H1 (cell line): ENCODE data around the gene UBE2V1. TPM values are rescaled to one million over a fixed set of nuclear protein-coding genes. Genes with fewer than 3 reads are reported as not detected.

Experiments used
- CTCF ChIA-PET: fragments of 300-600 bp; sonication (Branson Sonifier 250); formaldehyde crosslinking; loops from one replicate; lab custom pipeline; 2021; ENCODE audit not compliant: partially characterized antibody; lab: Charles Lee
- POLR2A ChIA-PET: fragments of 300-600 bp; sonication (Branson Sonifier 250); formaldehyde crosslinking; loops from one replicate; lab custom pipeline; 2021; ENCODE audit warnings: inconsistent platforms; ENCODE audit not compliant: partially characterized antibody; lab: Charles Lee
- DNase-seq, 2 experiments: peaks; one replicate each; pipeline versions ENCODE4 v3.0.0 to v3.0.0-alpha.2; 2010 to 2022; ENCODE audit warnings: low spot score in 2 of 2, low read depth in 1 of 2, mixed read lengths in 1 of 2
- FAIRE-seq: peaks from 2 replicates; lab custom pipeline; 2011; peaks lifted over from hg19 to GRCh38; lab: Jason Lieb, UNC
- H2AFZ ChIP-seq: 2 replicates; pipeline ENCODE4 v1.8.1; 2012; ENCODE audit warnings: low read length, inconsistent platforms
- H2AK5ac ChIP-seq: 2 replicates; pipeline ENCODE4 v1.6.1; 2013; ENCODE audit warnings: low read depth, low read length
- H2BK120ac ChIP-seq: replicated peaks from 2 replicates; pipeline ENCODE3; 2013; ENCODE audit warnings: low read depth, low read length, inconsistent platforms
- H2BK12ac ChIP-seq: 2 replicates; pipeline ENCODE4 v1.6.1; 2013; ENCODE audit warnings: low read depth, low read length
- H2BK15ac ChIP-seq: 2 replicates; pipeline ENCODE4 v1.6.1; 2013; ENCODE audit warnings: low read length
- H2BK20ac ChIP-seq: 2 replicates; pipeline ENCODE4 v1.6.1; 2013; ENCODE audit warnings: low read length
- H2BK5ac ChIP-seq: 2 replicates; pipeline ENCODE4 v1.6.1; 2013; ENCODE audit warnings: low read depth, low read length
- H3K14ac ChIP-seq: 2 replicates; pipeline ENCODE4 v1.6.1; 2013; ENCODE audit warnings: inconsistent platforms; ENCODE audit not compliant: insufficient read length
- H3K18ac ChIP-seq: 2 replicates; pipeline ENCODE4 v1.6.1; 2013; ENCODE audit warnings: low read length; ENCODE audit errors: extremely low read depth
- H3K23ac ChIP-seq: 2 replicates; pipeline ENCODE4 v1.6.1; 2013; ENCODE audit warnings: inconsistent platforms; ENCODE audit not compliant: insufficient read length
- H3K23me2 ChIP-seq: 2 replicates; pipeline ENCODE4 v1.6.1; 2013; ENCODE audit warnings: low read depth, low read length
- H3K27ac ChIP-seq: 2 replicates; pipeline ENCODE4 v1.6.1; 2011; ENCODE audit warnings: low read depth, low read length, inconsistent platforms
- H3K27me3 ChIP-seq, 4 experiments: replicated peaks in 1 of 4; 1 replicate in 1 of 4; 2 replicates in 3 of 4; pipeline versions ENCODE4 v1.6.1 to v1.8.1; 2011 to 2013; ENCODE audit warnings: low read length in 3 of 4, mild to moderate bottlenecking in 3 of 4, inconsistent platforms in 2 of 4, mixed read lengths in 2 of 4, moderate library complexity in 1 of 4; ENCODE audit not compliant: control insufficient read depth in 3 of 4, insufficient read depth in 3 of 4; ENCODE audit errors: extremely low read depth in 1 of 4
- H3K36me3 ChIP-seq, 4 experiments: 2 replicates each; pipeline versions ENCODE4 v1.6.1 to v1.8.1; 2011 to 2013; ENCODE audit warnings: mild to moderate bottlenecking in 4 of 4, low read length in 3 of 4, moderate library complexity in 2 of 4, control low read depth in 1 of 4, inconsistent platforms in 1 of 4; ENCODE audit not compliant: insufficient read depth in 4 of 4, control insufficient read depth in 2 of 4
- H3K4ac ChIP-seq: replicated peaks from 2 replicates; pipeline ENCODE3; 2013; ENCODE audit warnings: low read length, low read depth, mixed read lengths, inconsistent platforms; ENCODE audit not compliant: insufficient read length
- H3K4me1 ChIP-seq, 4 experiments: replicated peaks in 1 of 4; 1 replicate in 1 of 4; 2 replicates in 3 of 4; pipeline versions ENCODE4 v1.6.1 to v1.8.1; 2011 to 2013; ENCODE audit warnings: low read length in 3 of 4, inconsistent platforms in 2 of 4, mixed read lengths in 1 of 4; ENCODE audit not compliant: insufficient read depth in 4 of 4, control insufficient read depth in 3 of 4
- H3K4me2 ChIP-seq, 2 experiments: 2 replicates each; pipeline versions ENCODE4 v1.6.1 to v1.8.1; 2011 to 2013; ENCODE audit warnings: low read depth in 2 of 2, low read length in 2 of 2, control low read depth in 1 of 2, inconsistent platforms in 1 of 2, mild to moderate bottlenecking in 1 of 2; ENCODE audit not compliant: insufficient read depth in 1 of 2
- H3K4me3 ChIP-seq, 4 experiments: fragments of 200-600, 300-600 bp in 1 of 4; sonication (generic), shearing (Covaris generic), sonication (Bioruptor Twin) in 1 of 4; 2 replicates each; pipeline versions ENCODE4 v1.5.1 to v1.8.1; 2011 to 2016; ENCODE audit warnings: low read length in 4 of 4, low read depth in 3 of 4, control low read depth in 2 of 4, inconsistent platforms in 2 of 4, mild to moderate bottlenecking in 2 of 4, mixed read lengths in 1 of 4, moderate library complexity in 1 of 4; ENCODE audit not compliant: insufficient read depth in 2 of 4; ENCODE audit errors: extremely low read depth in 1 of 4
- H3K56ac ChIP-seq: replicated peaks from 2 replicates; pipeline ENCODE3; 2013; ENCODE audit warnings: low read depth, mild to moderate bottlenecking, mixed read lengths, low read length, inconsistent platforms; ENCODE audit not compliant: insufficient read length
- H3K79me1 ChIP-seq: 2 replicates; pipeline ENCODE4 v1.6.1; 2013; ENCODE audit warnings: low read depth, low read length, control low read depth
- H3K79me2 ChIP-seq, 2 experiments: 2 replicates each; pipeline versions ENCODE4 v1.6.1 to v1.8.1; 2012 to 2013; ENCODE audit warnings: low read length in 2 of 2, mild to moderate bottlenecking in 2 of 2, inconsistent platforms in 1 of 2; ENCODE audit not compliant: insufficient read depth in 2 of 2, control insufficient read depth in 1 of 2
- H3K9ac ChIP-seq, 4 experiments: replicated peaks in 1 of 4; 1 replicate in 1 of 4; 2 replicates in 3 of 4; pipeline versions ENCODE4 v1.6.1 to v1.8.1; 2011 to 2013; ENCODE audit warnings: low read depth in 3 of 4, low read length in 3 of 4, control low read depth in 2 of 4, mild to moderate bottlenecking in 2 of 4, moderate library complexity in 2 of 4, inconsistent platforms in 1 of 4; ENCODE audit errors: extremely low read depth in 1 of 4
- H3K9me3 ChIP-seq, 2 experiments: 2 replicates each; pipeline versions ENCODE4 v1.6.1 to v1.8.1; 2012 to 2013; ENCODE audit warnings: mild to moderate bottlenecking in 2 of 2, moderate library complexity in 2 of 2, control low read depth in 1 of 2, inconsistent platforms in 1 of 2, low read depth in 1 of 2, low read length in 1 of 2, mixed read lengths in 1 of 2; ENCODE audit not compliant: insufficient read depth in 2 of 2
- H4K20me1 ChIP-seq, 2 experiments: replicated peaks in 1 of 2; 2 replicates each; pipeline versions ENCODE3 to v1.8.1; 2011 to 2013; ENCODE audit warnings: inconsistent platforms in 2 of 2, low read length in 2 of 2, mild to moderate bottlenecking in 1 of 2; ENCODE audit not compliant: insufficient read depth in 2 of 2, control insufficient read depth in 1 of 2
- H4K5ac ChIP-seq: 2 replicates; pipeline ENCODE4 v1.6.1; 2013; ENCODE audit warnings: low read length, low read depth, mixed read lengths, inconsistent platforms; ENCODE audit not compliant: insufficient read length
- H4K8ac ChIP-seq: 2 replicates; pipeline ENCODE4 v1.8.0; 2013; ENCODE audit warnings: mild to moderate bottlenecking, moderate library complexity, low read length, inconsistent platforms; ENCODE audit not compliant: insufficient read depth; ENCODE audit errors: extremely low read depth
- H4K91ac ChIP-seq: replicated peaks from 2 replicates; pipeline ENCODE3; 2013; ENCODE audit warnings: low read length, mixed read lengths, inconsistent platforms; ENCODE audit not compliant: insufficient read length
- CHD1 ChIP-seq: IDR thresholded peaks from 2 replicates; pipeline ENCODE4 v1.6.1; 2012; ENCODE audit warnings: low read depth, low read length, improper control_type of control experiment
- EGR1 ChIP-seq: IDR thresholded peaks from 2 replicates; pipeline ENCODE4 v1.6.1; 2011; ENCODE audit warnings: low read depth, low read length, borderline replicate concordance
- GABPA ChIP-seq: IDR thresholded peaks from 2 replicates; pipeline ENCODE4 v1.6.1; 2011; ENCODE audit warnings: mild to moderate bottlenecking, low read length, moderate library complexity, borderline replicate concordance; ENCODE audit not compliant: insufficient read depth
- KDM5A ChIP-seq: fragments of 200-600 bp; IDR thresholded peaks from 2 replicates; pipeline ENCODE4 v1.7.1; 2012; ENCODE audit warnings: mild to moderate bottlenecking, low read length, inconsistent platforms, mixed read lengths
- SP4 ChIP-seq: IDR thresholded peaks from 2 replicates; pipeline ENCODE4 v1.6.1; 2012; ENCODE audit warnings: low read length, inconsistent platforms
- ZNF274 ChIP-seq: IDR thresholded peaks from 2 replicates; pipeline ENCODE4 v1.7.0; 2012; ENCODE audit warnings: low read length, borderline replicate concordance; ENCODE audit errors: extremely low read depth
- WGBS, 2 experiments: shearing (Covaris generic) in 1 of 2; methylation state at CpG; one replicate each; pipeline versions ENCODE4 v1.1.6 to v1.1.7; 2013 to 2015; ENCODE audit warnings: low lambda C conversion rate in 2 of 2, mixed read lengths in 2 of 2, inconsistent platforms in 1 of 2, low coverage in 1 of 2, missing lambda C conversion rate in 1 of 2; ENCODE audit not compliant: insufficient replicate concordance in 2 of 2, insufficient coverage in 1 of 2, insufficient read length in 1 of 2; ENCODE audit errors: extremely low coverage in 1 of 2, missing lambda C conversion rate in 1 of 2; 5-methylcytosine and 5-hydroxymethylcytosine counted together
- polyA plus RNA-seq, 7 experiments: library from polyadenylated mRNA; depleted of rRNA in 3 of 7; stranded (reverse) in 5 of 7; unstranded in 2 of 7; fragments of >200 nt in 5 of 7; fragments of 200-250 nt in 2 of 7; gene quantifications; 1 replicate in 5 of 7; 2 replicates in 1 of 7; 4 replicates in 1 of 7; pipeline versions ENCODE4 v1.2.1 to v1.2.3, GENCODE V29; 2011 to 2013; ENCODE audit warnings: missing spikeins in 2 of 7, mixed read lengths in 2 of 7
- total RNA-seq: library from RNA; stranded (reverse); fragmentation: NEBNext Ultra II Directional; extraction: Animal tissue kit (Norgen Biotek cat#: 25700); gene quantifications from 2 replicates; pipeline ENCODE4 v1.2.1, GENCODE V29; 2021

Gene UBE2V1
- total and polyA plus RNA-seq, 2 of the 8 experiments (the other 6 are each of a cell fraction or from before 2014, with no cell fraction given), result 141 to 184 TPM

DNA sequence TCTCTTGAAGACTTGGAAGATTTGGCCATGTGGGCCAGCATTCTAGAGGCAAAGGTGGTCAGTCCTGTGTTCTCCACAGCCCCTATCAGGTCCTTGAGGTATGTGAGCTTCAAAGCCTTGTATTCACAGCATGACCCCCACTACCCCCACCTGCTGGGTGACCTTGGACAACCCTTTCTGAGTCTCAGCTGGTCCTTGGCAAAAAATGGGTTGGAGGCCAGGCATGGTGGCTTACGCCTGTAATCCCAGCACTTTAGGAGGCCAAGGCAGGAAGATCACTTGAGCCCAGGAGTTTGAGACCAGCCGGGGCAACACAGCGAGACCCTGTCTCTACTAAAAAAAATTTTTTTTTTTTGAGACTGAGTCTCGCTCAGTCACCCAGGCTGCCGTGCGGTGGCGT is 42.6 kb downstream of the UBE2V1 start:
- Histone ChIP-seq H3K27me3 (no peaks in the 10 kb centered on the region), H3K23me2 (no peaks in the 10 kb centered on the region; the same call in 1 of the 2 replicates), H3K4me1 (peaks cover 0 to under 1% (median under 1%) of the 10 kb centered on the region in 4 experiments; a peak in 3 of 7 replicates), H2BK15ac (no peak overlapping the region), H3K79me1 (no peaks in the 10 kb centered on the region)
- TF ChIP-seq ZNF274, result no peak
- TF ChIP-seq EGR1, result no peak
- TF ChIP-seq CHD1, result no peak
- TF ChIP-seq SP4, result no peak
- TF ChIP-seq GABPA, result no peak
- TF ChIP-seq KDM5A, result no peak
- TF ChIP-seq, all 59 proteins: peak for 0
- FAIRE-seq, result no peak
- no peaks in the 10 kb centered on the region for H3K36me3 ChIP-seq
- H4K8ac ChIP-seq, result no peak overlapping the region
- H4K20me1 ChIP-seq, result no peaks in the 10 kb centered on the region
- H3K27ac ChIP-seq, result no peak overlapping the region
- CTCF ChIA-PET, result interaction anchor here (0.7 to 21.4 kb wide), 28 partner anchors 10 to 195 kb away, joined by 3 to 514 read pairs (median 7); partner anchors contain the start of genes PEDS1, SNAI1, SPATA2 and UBE2V1
- no peak overlapping the region for H3K23ac ChIP-seq
- no peak overlapping the region for H3K4me3 ChIP-seq
- no peak overlapping the region for H4K91ac ChIP-seq
- H2AK5ac ChIP-seq, result no peak overlapping the region
- H3K4ac ChIP-seq, result no peak overlapping the region
- H3K4me2 ChIP-seq, result no peak overlapping the region
- no peak overlapping the region for H2AFZ ChIP-seq
- H3K56ac ChIP-seq, result no peak overlapping the region
- H3K79me2 ChIP-seq, result no peaks in the 10 kb centered on the region
- no peaks in the 10 kb centered on the region for H3K9me3 ChIP-seq
- no peak for DNase-seq
- POLR2A ChIA-PET, result interaction anchor here (1.1 to 19.2 kb wide), 5 partner anchors 13 to 96 kb away, joined by 3 to 287 read pairs (median 6); partner anchors contain the start of gene SNAI1
- H4K5ac ChIP-seq, result no peak overlapping the region
- no peak overlapping the region for H3K14ac ChIP-seq
- no peak overlapping the region for H2BK12ac ChIP-seq
- H3K18ac ChIP-seq, result no peak overlapping the region
- H3K9ac ChIP-seq, result no peak overlapping the region
- H2BK120ac ChIP-seq, result no peak overlapping the region
- 93% methylated on average over 7 of the region's 7 CpGs; no CpG with 5 or more reads in 1 of the 2 experiments for WGBS, 2 experiments
- H2BK20ac ChIP-seq, result no peak overlapping the region
- H2BK5ac ChIP-seq, result no peak overlapping the region
